Measurements from ENCODE around the gene HES2.
"Not testable (repeated sequence)": the region's sequence is repeated elsewhere in the genome, so short reads cannot be mapped to it uniquely, and the experiment has no call there.

Gene HES2

DNA sequence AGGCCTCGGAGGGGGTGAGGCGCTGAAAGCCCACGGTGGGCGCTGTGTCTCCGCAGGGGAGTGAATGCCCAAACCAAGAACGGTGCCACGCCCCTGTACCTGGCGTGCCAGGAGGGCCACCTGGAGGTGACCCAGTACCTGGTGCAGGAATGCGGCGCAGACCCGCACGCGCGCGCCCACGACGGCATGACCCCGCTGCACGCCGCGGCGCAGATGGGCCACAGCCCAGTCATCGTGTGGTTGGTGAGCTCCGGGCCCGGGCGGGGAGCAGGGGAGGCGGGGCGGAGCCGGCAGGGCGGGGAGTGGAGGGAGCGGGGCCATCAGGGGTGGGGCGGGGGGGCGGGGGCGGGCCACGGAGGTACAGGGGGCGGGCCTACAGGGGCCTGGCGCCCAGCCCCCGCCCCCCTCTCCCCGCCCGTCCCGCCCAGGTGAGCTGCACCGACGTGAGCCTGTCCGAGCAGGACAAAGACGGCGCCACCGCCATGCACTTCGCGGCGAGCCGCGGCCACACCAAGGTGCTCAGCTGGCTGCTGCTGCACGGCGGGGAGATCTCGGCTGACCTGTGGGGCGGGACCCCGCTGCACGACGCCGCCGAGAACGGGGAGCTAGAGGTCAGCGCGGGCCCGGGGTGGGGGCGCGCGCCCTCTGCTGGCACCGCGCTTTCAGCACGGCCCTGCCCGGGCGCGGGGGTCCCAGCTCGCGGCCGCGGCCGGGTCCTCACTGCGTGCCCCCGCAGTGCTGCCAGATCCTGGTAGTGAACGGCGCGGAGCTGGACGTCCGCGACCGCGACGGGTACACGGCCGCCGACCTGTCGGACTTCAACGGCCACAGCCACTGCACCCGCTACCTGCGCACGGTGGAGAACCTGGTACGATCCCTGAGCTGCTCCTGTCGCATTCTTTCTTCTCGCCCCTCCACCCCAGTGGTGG lies 20.7 kb upstream of the HES2 start:
- DNase-seq = peak; percentile 73

DNA sequence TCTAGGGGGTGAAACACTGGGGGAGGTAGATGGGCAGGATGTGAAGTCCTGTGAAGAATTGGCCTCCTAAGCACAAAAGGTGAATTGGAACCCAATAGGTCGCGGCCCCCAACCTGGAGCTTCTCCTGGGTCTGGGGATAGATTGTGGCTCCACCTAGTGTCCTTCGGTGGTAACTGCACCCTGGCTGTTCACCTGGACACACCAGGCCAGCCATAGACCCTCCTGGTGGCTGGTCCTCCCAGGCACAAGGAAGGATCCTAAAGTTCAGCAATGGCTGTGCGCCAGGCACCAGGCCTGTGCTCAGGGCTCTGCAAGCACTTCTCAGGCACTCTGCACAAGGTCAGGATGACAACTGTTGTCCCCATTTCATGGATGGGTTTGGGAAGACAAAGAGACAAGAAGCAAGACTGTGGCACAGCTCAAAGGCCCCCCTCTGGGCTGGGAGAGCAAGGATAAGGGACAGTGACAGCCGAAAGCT lies 18.4 kb upstream of the HES2 start:
- WGBS (ENCODE audit: extremely low coverage, insufficient coverage, low lambda C conversion rate) = no CpG with 5 or more reads among the region's 5 CpGs
- Histone ChIP-seq H3K56ac (ENCODE audit: low read length) (no peak overlapping the region), H4K8ac (ENCODE audit: low read depth, low read length) (no peak overlapping the region), H4K5ac (ENCODE audit: low read length) (no peak overlapping the region), H3K79me1 (ENCODE audit: low read length) (no peaks in the 10 kb centered on the region), H3K23ac (ENCODE audit: low read length) (no peak overlapping the region), H3K4me1 (ENCODE audit: control insufficient read depth, low read depth, low read length) (no peaks in the 10 kb centered on the region), H3K27ac (ENCODE audit: low read depth, low read length) (no peak overlapping the region), H2BK15ac (replicated peaks; ENCODE audit: low read depth) (no peak overlapping the region), H3K36me3 (ENCODE audit: control insufficient read depth, insufficient read depth, low read length) (no peaks in the 10 kb centered on the region), H3K4me2 (ENCODE audit: low read length) (no peak overlapping the region), H2BK5ac (ENCODE audit: low read length) (no peak overlapping the region), H3K18ac (ENCODE audit: low read length) (no peak overlapping the region), H3K27me3 (ENCODE audit: insufficient read depth, low read length, poor library complexity) (no peaks in the 10 kb centered on the region), H3K9ac (ENCODE audit: low read length) (no peak overlapping the region), H3K4ac (ENCODE audit: low read depth, low read length) (no peak overlapping the region), H2BK120ac (ENCODE audit: low read depth, low read length) (no peak overlapping the region), H3K4me3 (ENCODE audit: low read length) (no peak overlapping the region), H2AK5ac (ENCODE audit: low read length) (no peak overlapping the region), H3K79me2 (ENCODE audit: control insufficient read depth, insufficient read depth, low read length) (no peaks in the 10 kb centered on the region)
- peak; percentile 91 for DNase-seq

More for the DNA sequence above, 20.7 kb upstream of the HES2 start:
- Histone ChIP-seq H3K4ac (ENCODE audit: low read depth, low read length) (no peak overlapping the region), H3K4me1 (ENCODE audit: control insufficient read depth, low read depth, low read length) (no peaks in the 10 kb centered on the region), H4K5ac (ENCODE audit: low read length) (no peak overlapping the region), H2BK15ac (replicated peaks; ENCODE audit: low read depth) (no peak overlapping the region), H3K27me3 (ENCODE audit: insufficient read depth, low read length, poor library complexity) (no peaks in the 10 kb centered on the region), H3K4me2 (ENCODE audit: low read length) (no peak overlapping the region), H3K9ac (ENCODE audit: low read length) (no peak overlapping the region), H3K56ac (ENCODE audit: low read length) (peak overlapping the region; percentile 82), H4K8ac (ENCODE audit: low read depth, low read length) (no peak overlapping the region), H3K36me3 (ENCODE audit: control insufficient read depth, insufficient read depth, low read length) (no peaks in the 10 kb centered on the region), H3K27ac (ENCODE audit: low read depth, low read length) (no peak overlapping the region), H2BK120ac (ENCODE audit: low read depth, low read length) (no peak overlapping the region), H2BK5ac (ENCODE audit: low read length) (no peak overlapping the region), H2AK5ac (ENCODE audit: low read length) (no peak overlapping the region), H3K23ac (ENCODE audit: low read length) (no peak overlapping the region), H3K18ac (ENCODE audit: low read length) (no peak overlapping the region), H3K79me2 (ENCODE audit: control insufficient read depth, insufficient read depth, low read length) (no peaks in the 10 kb centered on the region), H3K79me1 (ENCODE audit: low read length) (no peaks in the 10 kb centered on the region), H3K4me3 (ENCODE audit: low read length) (no peak overlapping the region)
- WGBS (ENCODE audit: extremely low coverage, insufficient coverage, low lambda C conversion rate) = no CpG with 5 or more reads among the region's 101 CpGs

DNA sequence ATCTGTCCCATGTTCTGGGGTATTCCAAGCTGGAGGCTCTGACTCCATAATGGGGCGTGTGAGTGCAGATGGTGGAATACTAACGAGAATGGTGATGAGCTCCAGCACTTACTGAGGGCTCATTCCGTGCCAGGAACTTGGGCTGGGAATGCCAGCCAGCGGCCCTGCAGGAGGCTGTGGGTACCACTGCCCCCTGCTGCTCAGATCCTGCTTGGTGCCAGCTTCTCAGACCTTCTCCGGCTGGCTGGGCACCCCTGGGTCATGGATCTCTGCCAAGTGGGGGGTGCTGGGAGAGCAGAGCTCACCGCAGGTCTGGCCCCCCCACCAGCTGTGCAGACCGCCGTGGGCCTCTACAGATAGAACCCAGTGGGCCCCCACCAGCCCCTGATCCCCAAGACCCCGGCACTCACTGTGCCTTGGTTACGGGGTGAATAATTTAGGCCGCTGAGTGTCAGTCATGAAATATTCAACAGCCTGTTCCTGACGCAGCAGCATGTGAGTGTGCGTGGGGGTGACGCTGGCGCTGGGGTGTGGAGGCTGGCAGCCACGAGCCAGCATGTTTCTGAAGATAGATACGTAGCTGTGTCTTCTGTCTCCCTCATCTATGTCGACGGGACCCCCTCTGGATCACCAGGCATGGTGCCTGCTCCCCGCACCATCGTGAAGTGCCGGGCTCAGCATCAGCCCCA lies 17.4 kb upstream of the HES2 start:
- not testable (repeated sequence) for H2BK15ac ChIP-seq (replicated peaks; ENCODE audit: low read depth); H2BK120ac ChIP-seq (ENCODE audit: low read depth, low read length); H3K4me2 ChIP-seq (ENCODE audit: low read length); H3K23ac ChIP-seq (ENCODE audit: low read length); H3K79me1 ChIP-seq (ENCODE audit: low read length); H3K36me3 ChIP-seq (ENCODE audit: control insufficient read depth, insufficient read depth, low read length); H2AK5ac ChIP-seq (ENCODE audit: low read length); H2BK5ac ChIP-seq (ENCODE audit: low read length); H3K4me3 ChIP-seq (ENCODE audit: low read length); H3K79me2 ChIP-seq (ENCODE audit: control insufficient read depth, insufficient read depth, low read length); H3K27me3 ChIP-seq (ENCODE audit: insufficient read depth, low read length, poor library complexity); H4K5ac ChIP-seq (ENCODE audit: low read length); DNase-seq; H4K8ac ChIP-seq (ENCODE audit: low read depth, low read length); H3K56ac ChIP-seq (ENCODE audit: low read length); H3K18ac ChIP-seq (ENCODE audit: low read length); H3K4me1 ChIP-seq (ENCODE audit: control insufficient read depth, low read depth, low read length); H3K27ac ChIP-seq (ENCODE audit: low read depth, low read length); H3K4ac ChIP-seq (ENCODE audit: low read depth, low read length); H3K9ac ChIP-seq (ENCODE audit: low read length)
- WGBS (ENCODE audit: extremely low coverage, insufficient coverage, low lambda C conversion rate) = no CpG with 5 or more reads among the region's 22 CpGs

DNA sequence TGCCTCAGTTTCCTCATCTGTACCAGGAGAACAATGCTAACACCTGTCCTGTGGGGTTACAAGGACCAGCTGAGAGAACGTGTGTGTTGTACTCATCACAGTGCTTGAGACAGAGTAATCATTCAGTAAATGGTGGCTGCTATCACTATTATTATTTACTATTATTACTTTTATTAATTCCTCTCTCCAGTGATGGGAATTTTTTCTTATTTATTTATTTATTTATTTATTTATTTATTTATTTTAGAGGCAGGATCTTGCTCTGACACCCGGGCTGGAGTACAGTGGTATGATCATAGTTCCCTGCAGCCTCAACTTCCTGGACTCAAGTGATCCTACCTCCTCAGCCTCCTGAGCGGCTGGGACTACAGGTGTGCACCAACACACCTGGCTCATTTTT lies 16.6 kb upstream of the HES2 start:
- not testable (repeated sequence) for H3K4me1 ChIP-seq (ENCODE audit: control insufficient read depth, low read depth, low read length); H3K79me2 ChIP-seq (ENCODE audit: control insufficient read depth, insufficient read depth, low read length); H2BK5ac ChIP-seq (ENCODE audit: low read length); H2AK5ac ChIP-seq (ENCODE audit: low read length); H3K36me3 ChIP-seq (ENCODE audit: control insufficient read depth, insufficient read depth, low read length); H3K18ac ChIP-seq (ENCODE audit: low read length); H3K4me3 ChIP-seq (ENCODE audit: low read length); H4K5ac ChIP-seq (ENCODE audit: low read length); H2BK120ac ChIP-seq (ENCODE audit: low read depth, low read length); H2BK15ac ChIP-seq (replicated peaks; ENCODE audit: low read depth); H3K4me2 ChIP-seq (ENCODE audit: low read length); H3K9ac ChIP-seq (ENCODE audit: low read length); H3K4ac ChIP-seq (ENCODE audit: low read depth, low read length); DNase-seq; H3K56ac ChIP-seq (ENCODE audit: low read length); H3K79me1 ChIP-seq (ENCODE audit: low read length); H3K27ac ChIP-seq (ENCODE audit: low read depth, low read length); H3K27me3 ChIP-seq (ENCODE audit: insufficient read depth, low read length, poor library complexity); H3K23ac ChIP-seq (ENCODE audit: low read length); H4K8ac ChIP-seq (ENCODE audit: low read depth, low read length)
- no CpG with 5 or more reads among the region's 3 CpGs for WGBS (ENCODE audit: extremely low coverage, insufficient coverage, low lambda C conversion rate)

DNA sequence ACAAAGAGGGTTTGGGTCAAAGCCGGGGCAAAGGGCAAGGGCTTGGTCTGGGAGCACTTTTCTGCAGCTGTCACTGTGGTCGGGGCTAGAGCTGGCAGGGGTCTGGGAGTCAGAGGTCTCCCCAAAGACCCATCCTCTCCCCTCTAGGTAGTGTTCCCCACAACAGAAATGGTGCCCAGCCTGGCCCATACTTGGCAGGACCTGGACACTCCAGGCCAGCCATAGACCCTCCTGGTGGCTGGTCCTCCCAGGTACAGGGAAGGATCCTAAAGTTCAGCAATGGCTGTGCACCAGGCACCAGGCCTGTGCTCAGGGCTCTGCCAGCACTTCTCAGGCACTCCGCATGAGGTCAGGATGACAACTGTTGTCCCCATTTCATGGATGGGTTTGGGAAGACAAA lies 15.8 kb upstream of the HES2 start:
- H3K56ac ChIP-seq (ENCODE audit: low read length) = no peak overlapping the region
- H2BK120ac ChIP-seq (ENCODE audit: low read depth, low read length) = no peak overlapping the region
- H3K4me2 ChIP-seq (ENCODE audit: low read length) = no peak overlapping the region
- no peak for DNase-seq
- no peaks in the 10 kb centered on the region for H3K36me3 ChIP-seq (ENCODE audit: control insufficient read depth, insufficient read depth, low read length)
- no peak overlapping the region for H3K4me3 ChIP-seq (ENCODE audit: low read length)
- H2BK5ac ChIP-seq (ENCODE audit: low read length) = no peak overlapping the region
- H4K5ac ChIP-seq (ENCODE audit: low read length) = no peak overlapping the region
- no peaks in the 10 kb centered on the region for H3K79me1 ChIP-seq (ENCODE audit: low read length)
- H3K9ac ChIP-seq (ENCODE audit: low read length) = no peak overlapping the region
- H3K27me3 ChIP-seq (ENCODE audit: insufficient read depth, low read length, poor library complexity) = no peaks in the 10 kb centered on the region
- H3K27ac ChIP-seq (ENCODE audit: low read depth, low read length) = no peak overlapping the region
- H3K23ac ChIP-seq (ENCODE audit: low read length) = no peak overlapping the region
- no peaks in the 10 kb centered on the region for H3K79me2 ChIP-seq (ENCODE audit: control insufficient read depth, insufficient read depth, low read length)
- H3K18ac ChIP-seq (ENCODE audit: low read length) = no peak overlapping the region
- H4K8ac ChIP-seq (ENCODE audit: low read depth, low read length) = no peak overlapping the region
- H2AK5ac ChIP-seq (ENCODE audit: low read length) = no peak overlapping the region
- no peaks in the 10 kb centered on the region for H3K4me1 ChIP-seq (ENCODE audit: control insufficient read depth, low read depth, low read length)
- WGBS (ENCODE audit: extremely low coverage, insufficient coverage, low lambda C conversion rate) = no CpG with 5 or more reads among the region's 3 CpGs
- no peak overlapping the region for H2BK15ac ChIP-seq (replicated peaks; ENCODE audit: low read depth)
- H3K4ac ChIP-seq (ENCODE audit: low read depth, low read length) = no peak overlapping the region

Data from mesendoderm (in vitro differentiated cells).